GM12878 (cell line): ENCODE data around the gene SLC39A13. TPM values are rescaled to one million over a fixed set of nuclear protein-coding genes. Genes with fewer than 3 reads are reported as not detected.

Experiments used
- ATAC-seq: fragments of 200-7000 bp; cut with Tn5 transposase; 3 replicates; pipeline ENCODE4 v1.9.1; 2020; ENCODE audit warnings: mild to moderate bottlenecking, moderate library complexity
- BruUV-seq: library from RNA; stranded (reverse); fragments of 400-500 nt; replicated peaks from 2 replicates; lab custom pipeline; 2021; lab: Mats Ljungman, UMichigan
- CTCF ChIA-PET: fragments of 300-600 bp; sonication (Branson Sonifier 250); formaldehyde crosslinking; extraction: SDS; loops from one replicate; lab custom pipeline; 2021; ENCODE audit warnings: inconsistent platforms; lab: Yijun Ruan, JAX
- POLR2A ChIA-PET: fragments of 350-600 bp; formaldehyde crosslinking; extraction: SDS; loops from one replicate; lab custom pipeline; 2021; ENCODE audit warnings: inconsistent platforms; lab: Charles Lee
- RAD21 ChIA-PET: fragments of 300-600 bp; sonication (Branson Sonifier 250); formaldehyde crosslinking; loops from one replicate; lab custom pipeline; 2023; ENCODE audit warnings: antibody characterized with exemption; ENCODE audit not compliant: unreplicated experiment; lab: Charles Lee
- SMC1A ChIA-PET: fragments of 300-600 bp; sonication (Branson Sonifier 250); formaldehyde crosslinking; loops from one replicate; lab custom pipeline; 2023; ENCODE audit not compliant: unreplicated experiment, uncharacterized antibody; lab: Charles Lee
- DNase-seq: peaks from one replicate; pipeline ENCODE4 v3.0.0-alpha.2; 2011; ENCODE audit warnings: low read depth, low spot score
- FAIRE-seq: peaks from 3 replicates; lab custom pipeline; 2011; peaks lifted over from hg19 to GRCh38; lab: Jason Lieb, UNC
- H2AFZ ChIP-seq: 2 replicates; pipeline ENCODE4 v1.6.0; 2011; ENCODE audit warnings: low read depth, low read length, control low read depth; ENCODE audit not compliant: control insufficient read depth
- H3K27ac ChIP-seq: 2 replicates; pipeline ENCODE4 v1.5.1; 2011; ENCODE audit warnings: control low read depth; ENCODE audit not compliant: control insufficient read depth, insufficient read depth
- H3K27me3 ChIP-seq, 2 experiments: replicated peaks in 1 of 2; 2 replicates each; pipeline versions ENCODE4 v1.6.0 to v1.6.1; 2011; ENCODE audit warnings: low read length in 1 of 2; ENCODE audit not compliant: control insufficient read depth in 2 of 2, insufficient read depth in 2 of 2
- H3K36me3 ChIP-seq, 2 experiments: 2 replicates each; pipeline ENCODE4 v1.5.1; 2011; ENCODE audit warnings: low read length in 1 of 2; ENCODE audit not compliant: control insufficient read depth in 2 of 2, insufficient read depth in 2 of 2
- H3K4me1 ChIP-seq: 2 replicates; pipeline ENCODE4 v1.6.1; 2011; ENCODE audit warnings: mild to moderate bottlenecking, low read length, moderate library complexity, mixed read lengths; ENCODE audit not compliant: control insufficient read depth, insufficient read depth
- H3K4me2 ChIP-seq: 2 replicates; pipeline ENCODE4 v1.6.0; 2011; ENCODE audit warnings: control low read depth; ENCODE audit not compliant: control insufficient read depth, insufficient read depth
- H3K4me3 ChIP-seq: fragments of 200-600 bp; sonication (generic); 2 replicates; pipeline ENCODE4 v1.5.1; 2016
- H3K79me2 ChIP-seq: 2 replicates; pipeline ENCODE4 v1.6.0; 2011; ENCODE audit warnings: low read length; ENCODE audit not compliant: control insufficient read depth, insufficient read depth
- H3K9ac ChIP-seq: 2 replicates; pipeline ENCODE4 v1.8.0; 2011; ENCODE audit warnings: low read length, control low read depth, mixed read lengths; ENCODE audit not compliant: control insufficient read depth, insufficient read depth
- H3K9me3 ChIP-seq: replicated peaks from 3 replicates; pipeline ENCODE4 v1.5.1; 2011; ENCODE audit warnings: mild to moderate bottlenecking, low read length; ENCODE audit not compliant: control insufficient read depth, insufficient read depth
- H4K20me1 ChIP-seq: 2 replicates; pipeline ENCODE4 v1.6.0; 2011; ENCODE audit not compliant: control insufficient read depth, insufficient read depth
- ATF2 ChIP-seq: IDR thresholded peaks from 2 replicates; pipeline ENCODE4 v1.6.1; 2012; ENCODE audit warnings: low read length, inconsistent platforms
- CHD1 ChIP-seq: IDR thresholded peaks from 2 replicates; pipeline ENCODE4 v1.6.1; 2012; ENCODE audit warnings: low read depth, low read length, improper control_type of control experiment
- FOXK2 ChIP-seq: fragments of 450-650 bp; IDR thresholded peaks from 2 replicates; pipeline ENCODE4 v1.6.1; 2017; ENCODE audit warnings: mild to moderate bottlenecking, moderate library complexity
- HDGF ChIP-seq: fragments of 450-650 bp; IDR thresholded peaks from 2 replicates; pipeline ENCODE4 v1.6.1; 2016; ENCODE audit warnings: antibody characterized with exemption
- MTA3 ChIP-seq: IDR thresholded peaks from 2 replicates; pipeline ENCODE4 v1.6.1; 2012; ENCODE audit warnings: low read length, inconsistent platforms, borderline replicate concordance
- NFIC ChIP-seq: IDR thresholded peaks from 2 replicates; pipeline ENCODE4 v1.6.1; 2012; ENCODE audit warnings: low read depth, mild to moderate bottlenecking, inconsistent platforms, low read length, moderate library complexity
- NFYA ChIP-seq: IDR thresholded peaks from 2 replicates; pipeline ENCODE4 v1.6.1; 2011; ENCODE audit warnings: low read depth, mild to moderate bottlenecking, low read length, improper control_type of control experiment, borderline replicate concordance
- POLR2A ChIP-seq: IDR thresholded peaks from 2 replicates; pipeline ENCODE4 v1.6.1; 2011; ENCODE audit warnings: low read depth, mild to moderate bottlenecking, low read length
- SMARCA5 ChIP-seq: fragments of 450-650 bp; IDR thresholded peaks from 2 replicates; pipeline ENCODE4 v1.6.1; 2017; ENCODE audit warnings: mild to moderate bottlenecking
- SREBF2 ChIP-seq: IDR thresholded peaks from 2 replicates; pipeline ENCODE4 v1.6.1; 2012; ENCODE audit warnings: mild to moderate bottlenecking, low read length
- TCF7 ChIP-seq: IDR thresholded peaks from 2 replicates; pipeline ENCODE4 v1.6.1; 2014; ENCODE audit warnings: antibody characterized with exemption, borderline replicate concordance
- ZBED1 ChIP-seq: IDR thresholded peaks from 2 replicates; pipeline ENCODE4 v1.6.1; 2016; ENCODE audit warnings: borderline replicate concordance
- ZBTB33 ChIP-seq: fragments of 450-650 bp; IDR thresholded peaks from 2 replicates; pipeline ENCODE4 v1.6.1; 2017; ENCODE audit warnings: mild to moderate bottlenecking
- ZNF207 ChIP-seq: fragments of 450-650 bp; IDR thresholded peaks from 2 replicates; pipeline ENCODE4 v1.6.1; 2014; ENCODE audit warnings: antibody characterized with exemption, mild to moderate bottlenecking, borderline replicate concordance
- WGBS: methylation state at CpG from one replicate; pipeline ENCODE4 v1.1.6; 2016; ENCODE audit warnings: low lambda C conversion rate; ENCODE audit not compliant: insufficient replicate concordance, insufficient coverage; ENCODE audit errors: missing lambda C conversion rate; 5-methylcytosine and 5-hydroxymethylcytosine counted together
- in situ Hi-C: fragments of 300-500 bp; cut with MboI; formaldehyde crosslinking; loops from 9 replicates; pipeline ENCODE4 v1.14.3; 2018; ENCODE audit warnings: mixed read lengths
- intact Hi-C: fragments of 100-400 bp; cut with micrococcal nuclease; formaldehyde crosslinking; loops from one replicate; pipeline ENCODE4 v1.14.2; 2022; ENCODE audit not compliant: unreplicated experiment
- polyA plus RNA-seq, 11 experiments: library from polyadenylated mRNA; depleted of rRNA in 4 of 11; unstranded in 6 of 11; stranded (reverse) in 5 of 11; fragments of >200 nt; fragmentation: Nextera tagmentation in 4 of 11; fragmentation: Illumina TruSeq in 1 of 11; extraction: Ambion mirVana in 4 of 11; extraction: Trizol in 1 of 11; gene quantifications; 1 replicate in 1 of 11; 2 replicates in 10 of 11; pipeline versions ENCODE4 v1.2.1 to v1.2.3, GENCODE V29; 2011 to 2016; ENCODE audit warnings: inconsistent platforms in 2 of 11, missing spikeins in 2 of 11, low read depth in 1 of 11
- total RNA-seq, 4 experiments: library from RNA; depleted of rRNA in 3 of 4; stranded (reverse); fragments of >200 nt in 3 of 4; fragmentation: Illumina TruSeq in 1 of 4; extraction: Trizol in 1 of 4; gene quantifications; 2 replicates each; pipeline versions ENCODE4 v1.2.1 to v1.2.3, GENCODE V29; 2013 to 2021
- TF ChIP-seq, protein P1 (sequence below): IDR thresholded peaks from 2 replicates; pipeline ENCODE4 v1.6.1; 2012; ENCODE audit warnings: low read depth, low read length, improper control_type of control experiment
- TF ChIP-seq, protein P2 (sequence below): IDR thresholded peaks from 2 replicates; pipeline ENCODE4 v1.6.1; 2012; ENCODE audit warnings: low read depth, low read length, improper control_type of control experiment

SLC39A13 gene
- total and polyA plus RNA-seq, 10 of the 15 experiments (the other 5 are each of a cell fraction or from before 2014, with no cell fraction given): 0.23 to 19.8 (median 6.3) TPM

DNA sequence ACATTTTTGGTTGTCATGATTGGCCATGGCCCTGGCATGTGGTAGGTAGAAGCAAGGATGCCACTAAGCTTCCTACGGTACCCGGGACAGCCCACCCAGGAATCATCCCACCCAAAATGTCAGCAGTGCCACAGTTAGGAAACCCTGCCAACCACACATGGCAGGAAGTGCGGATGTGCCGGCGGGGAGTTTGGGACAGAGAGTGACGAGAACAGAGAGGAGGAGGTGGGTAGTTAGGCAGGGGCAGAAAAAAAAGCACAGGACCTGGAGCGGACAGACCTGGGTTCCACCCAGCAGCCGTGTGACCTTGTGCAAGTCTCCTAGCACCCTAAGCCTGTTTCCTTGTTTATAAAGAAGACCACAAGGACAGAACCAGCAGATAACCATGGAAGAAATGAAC is 33.4 kb upstream of the SLC39A13 start:
- TF ChIP-seq ZNF207: no peak
- TF ChIP-seq HDGF: no peak
- no peak for TF ChIP-seq FOXK2
- TF ChIP-seq TCF7: no peak
- TF ChIP-seq CHD1: no peak
- TF ChIP-seq SREBF2: no peak
- TF ChIP-seq ZBED1: no peak
- TF ChIP-seq NFIC: no peak
- no peak for TF ChIP-seq POLR2A
- TF ChIP-seq SMARCA5: no peak
- TF ChIP-seq, protein P1, sequence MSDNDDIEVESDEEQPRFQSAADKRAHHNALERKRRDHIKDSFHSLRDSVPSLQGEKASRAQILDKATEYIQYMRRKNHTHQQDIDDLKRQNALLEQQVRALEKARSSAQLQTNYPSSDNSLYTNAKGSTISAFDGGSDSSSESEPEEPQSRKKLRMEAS: no peak
- no peak for TF ChIP-seq ATF2
- TF ChIP-seq, protein P2, sequence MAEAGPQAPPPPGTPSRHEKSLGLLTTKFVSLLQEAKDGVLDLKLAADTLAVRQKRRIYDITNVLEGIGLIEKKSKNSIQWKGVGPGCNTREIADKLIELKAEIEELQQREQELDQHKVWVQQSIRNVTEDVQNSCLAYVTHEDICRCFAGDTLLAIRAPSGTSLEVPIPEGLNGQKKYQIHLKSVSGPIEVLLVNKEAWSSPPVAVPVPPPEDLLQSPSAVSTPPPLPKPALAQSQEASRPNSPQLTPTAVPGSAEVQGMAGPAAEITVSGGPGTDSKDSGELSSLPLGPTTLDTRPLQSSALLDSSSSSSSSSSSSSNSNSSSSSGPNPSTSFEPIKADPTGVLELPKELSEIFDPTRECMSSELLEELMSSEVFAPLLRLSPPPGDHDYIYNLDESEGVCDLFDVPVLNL: no peak
- TF ChIP-seq MTA3: no peak
- no peak for TF ChIP-seq ZBTB33
- TF ChIP-seq NFYA: no peak
- Histone ChIP-seq H3K79me2 (peaks cover 41% of the 10 kb centered on the region), H3K27me3 (no peaks in the 10 kb centered on the region), H3K9ac (no peak overlapping the region; the same call in 1 of the 2 replicates), H4K20me1 (no peaks in the 10 kb centered on the region), H3K4me1 (peaks cover 21% of the 10 kb centered on the region), H3K9me3 (no peaks in the 10 kb centered on the region), H3K4me3 (no peak overlapping the region; the same call in 1 of the 2 replicates), H3K36me3 (peaks cover 2 to 5% of the 10 kb centered on the region in 2 experiments; a peak in 3 of 4 replicates), H3K4me2 (no peak overlapping the region), H3K27ac (no peak overlapping the region), H2AFZ (no peak overlapping the region)
- in situ Hi-C loops: no loop called here
- ChIA-PET RAD21 (interaction anchor here (1.2 to 2.8 kb wide), 6 partner anchors 16 to 80 kb away, joined by 6 to 24 read pairs (median 16); partner anchors contain the start of gene SLC39A13), CTCF (interaction anchor here (0.9 to 8.6 kb wide), 12 partner anchors 11 to 116 kb away, joined by 3 to 161 read pairs (median 11); partner anchors contain the start of gene SLC39A13), POLR2A (interaction anchor here (1.1 to 3.7 kb wide), 4 partner anchors 13 to 33 kb away, joined by 4 to 21 read pairs (median 10); partner anchors contain the start of gene SLC39A13), SMC1A (interaction anchor here (0.9 to 3.7 kb wide), 9 partner anchors 18 to 242 kb away, joined by 3 to 35 read pairs (median 15); partner anchors contain the start of gene SLC39A13)
- no peak for ATAC-seq
- TSS peak; percentile 16 for BruUV-seq
- DNase-seq: no peak
- intact Hi-C loops: loop anchor here (5.0 to 10.0 kb wide), 3 partner anchors 77 to 480 kb away; partner anchors contain the start of gene FNBP4
- FAIRE-seq: no peak
- WGBS: 91% methylated on average over 8 of the region's 8 CpGs
